Dermis microvascular lymphatic vessel endothelial cell (primary cell): ENCODE results near the gene UQCC5. TPM values are rescaled to one million over a fixed set of nuclear protein-coding genes. Genes with fewer than 3 reads are reported as not detected.
"Not testable (repeated sequence)": the region's sequence is repeated elsewhere in the genome, so short reads cannot be mapped to it uniquely, and the experiment has no call there.

Experiments used
- DNase-seq, 2 donors: peaks; one replicate each; pipeline versions ENCODE4 v3.0.0 to v3.0.0-alpha.2; 2010; ENCODE audit warnings: low read depth in 2 of 2
- total RNA-seq: library from RNA; depleted of rRNA; stranded (reverse); fragments of >200 nt; gene quantifications from 2 replicates; pipeline ENCODE4 v1.2.1, GENCODE V29; 2014

UQCC5 gene
- total RNA-seq, 1 donor from 2014 or later: 5.8 TPM

- DNase-seq: no peak
Measured at GRCh38 chr3:52521881-52522650, 14.3 kb upstream of the UQCC5 start.

DNA sequence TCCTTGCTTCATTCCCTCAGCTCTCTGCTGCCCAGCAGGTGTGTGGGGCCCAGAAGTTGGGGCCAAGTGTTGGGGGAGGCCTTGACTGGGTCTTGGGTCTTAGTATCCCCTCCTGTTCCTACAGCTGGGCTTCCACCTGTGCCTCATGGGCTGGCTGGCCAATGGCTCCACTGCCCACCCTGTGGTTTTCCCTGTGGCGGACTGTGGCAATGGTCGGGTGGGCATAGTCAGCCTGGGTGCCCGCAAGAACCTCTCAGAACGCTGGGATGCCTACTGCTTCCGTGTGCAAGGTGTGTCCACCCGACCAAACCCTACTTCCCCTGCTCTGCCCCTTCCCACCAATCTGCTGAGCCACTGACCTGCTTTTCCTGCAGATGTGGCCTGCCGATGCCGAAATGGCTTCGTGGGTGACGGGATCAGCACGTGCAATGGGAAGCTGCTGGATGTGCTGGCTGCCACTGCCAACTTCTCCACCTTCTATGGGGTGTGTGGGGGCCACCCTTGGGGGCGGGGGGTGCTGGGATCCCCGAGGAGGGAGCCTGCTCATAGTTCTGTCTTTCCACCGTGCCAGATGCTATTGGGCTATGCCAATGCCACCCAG is 13.7 kb upstream of the UQCC5 start:
- DNase-seq: no peak

- DNase-seq: no peak
Measured at GRCh38 chr3:52523386-52524257, 12.8 kb upstream of the UQCC5 start.

- no peak for DNase-seq
Measured at GRCh38 chr3:52524258-52524751, 12.1 kb upstream of the UQCC5 start.

DNA sequence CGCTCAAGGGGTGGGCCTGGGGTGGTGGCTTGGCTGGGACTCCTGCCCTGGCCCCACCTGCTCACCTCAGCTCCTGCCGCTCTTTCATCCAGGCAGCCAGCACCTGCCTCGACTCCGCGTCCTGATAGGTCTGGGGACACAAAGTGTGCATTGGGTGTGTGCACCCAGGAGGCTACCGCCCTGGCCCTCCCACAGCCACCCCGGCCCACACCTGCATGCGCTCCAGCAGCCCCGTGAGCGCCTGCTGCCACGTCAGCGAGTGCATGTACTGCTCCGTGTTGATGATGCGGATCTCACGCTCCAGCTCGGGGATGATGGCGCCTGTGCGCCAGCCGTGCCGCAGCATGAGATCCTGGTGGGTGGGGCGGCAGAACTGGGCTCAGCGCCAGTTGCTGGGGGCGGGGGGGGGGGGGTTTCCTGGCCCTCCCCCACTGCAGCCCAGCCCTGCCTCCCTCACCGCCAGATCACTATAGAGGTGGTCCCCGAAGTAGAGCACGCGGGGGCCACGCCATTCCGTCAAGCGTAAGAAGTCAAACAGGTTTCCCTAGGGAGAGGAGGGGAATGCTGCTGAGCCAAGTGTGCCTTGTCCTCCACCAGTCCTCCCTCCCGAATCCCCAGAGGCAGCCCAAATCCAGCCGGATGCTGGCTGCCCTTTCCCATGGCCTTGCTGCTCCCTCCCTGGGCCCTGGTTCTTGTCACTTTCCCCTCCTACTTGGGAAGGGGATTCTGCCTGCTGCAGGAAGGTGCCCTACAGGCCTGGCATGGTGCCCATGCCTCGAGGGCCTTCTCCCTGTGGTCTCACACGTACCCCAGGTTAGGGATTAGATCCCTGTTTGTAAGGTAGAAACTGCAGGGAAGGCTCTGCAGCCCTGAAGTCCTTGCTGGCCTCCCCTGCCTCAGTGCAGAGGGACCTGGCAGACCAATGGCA is 11.4 kb upstream of the UQCC5 start:
- peak; percentile 30 to 68 for DNase-seq

DNA sequence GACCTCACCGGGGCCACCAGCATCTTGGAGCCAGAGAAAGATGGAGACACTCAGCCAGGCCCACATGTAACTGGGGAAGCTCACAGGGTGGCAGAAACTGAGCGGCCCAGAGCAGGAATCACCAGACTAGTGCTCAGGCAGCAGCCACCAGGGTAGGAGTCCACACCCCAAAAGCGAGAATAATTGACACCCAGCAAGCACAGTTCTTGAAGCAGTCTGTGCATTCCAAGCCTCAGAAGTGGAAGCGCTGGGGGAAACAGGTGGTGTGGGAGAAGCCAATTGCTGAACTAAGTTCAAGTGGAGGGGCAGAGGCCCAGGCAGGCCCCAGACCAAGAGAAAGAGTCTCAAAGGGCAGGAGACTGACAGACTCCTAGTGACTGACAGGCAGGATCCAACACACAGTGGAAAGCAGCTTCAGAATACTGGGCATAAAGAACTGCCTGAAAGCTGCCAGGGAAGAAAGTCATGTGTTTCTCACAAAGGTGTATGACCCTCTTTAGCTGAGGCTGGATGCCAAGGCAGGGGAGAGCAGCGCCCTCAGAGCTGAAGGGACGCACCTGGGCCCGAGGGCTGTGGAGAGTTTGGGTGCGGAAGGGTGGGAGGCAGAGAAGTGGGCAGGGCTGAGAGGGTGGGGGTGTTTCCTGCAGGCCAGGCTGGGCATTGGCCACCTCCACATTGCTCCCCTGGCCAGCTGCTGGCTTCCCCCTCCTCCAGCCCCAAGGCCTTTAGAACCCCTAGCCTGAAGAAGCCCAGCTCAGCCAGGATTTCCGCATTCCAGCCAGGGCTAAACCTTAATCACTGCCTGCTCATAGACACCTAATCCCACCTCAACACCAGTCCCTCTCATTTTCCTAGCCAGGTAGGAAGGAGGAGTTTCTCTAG is 10.5 kb upstream of the UQCC5 start:
- no peak for DNase-seq

DNA sequence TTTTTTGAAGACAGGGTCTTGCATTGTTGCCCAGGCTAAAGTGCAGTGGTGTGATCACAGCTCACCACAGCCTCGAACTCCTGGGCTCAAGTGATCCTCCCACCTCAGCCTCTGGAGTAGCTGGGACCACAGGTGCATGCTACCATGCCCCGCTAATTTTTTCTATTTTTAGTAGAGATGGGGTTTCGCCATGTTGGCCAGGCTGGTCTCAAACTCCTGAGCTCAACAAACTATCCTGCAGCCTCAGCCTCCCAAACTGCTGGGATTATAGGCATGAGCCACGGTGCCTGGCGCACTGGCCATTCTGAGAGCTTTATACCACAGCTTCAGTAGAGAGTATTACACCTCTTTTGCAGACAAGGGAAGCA is 9.8 kb upstream of the UQCC5 start:
- DNase-seq: not testable (repeated sequence)

- DNase-seq: no peak
Measured at GRCh38 chr3:52527039-52527731, 9.2 kb upstream of the UQCC5 start.

DNA sequence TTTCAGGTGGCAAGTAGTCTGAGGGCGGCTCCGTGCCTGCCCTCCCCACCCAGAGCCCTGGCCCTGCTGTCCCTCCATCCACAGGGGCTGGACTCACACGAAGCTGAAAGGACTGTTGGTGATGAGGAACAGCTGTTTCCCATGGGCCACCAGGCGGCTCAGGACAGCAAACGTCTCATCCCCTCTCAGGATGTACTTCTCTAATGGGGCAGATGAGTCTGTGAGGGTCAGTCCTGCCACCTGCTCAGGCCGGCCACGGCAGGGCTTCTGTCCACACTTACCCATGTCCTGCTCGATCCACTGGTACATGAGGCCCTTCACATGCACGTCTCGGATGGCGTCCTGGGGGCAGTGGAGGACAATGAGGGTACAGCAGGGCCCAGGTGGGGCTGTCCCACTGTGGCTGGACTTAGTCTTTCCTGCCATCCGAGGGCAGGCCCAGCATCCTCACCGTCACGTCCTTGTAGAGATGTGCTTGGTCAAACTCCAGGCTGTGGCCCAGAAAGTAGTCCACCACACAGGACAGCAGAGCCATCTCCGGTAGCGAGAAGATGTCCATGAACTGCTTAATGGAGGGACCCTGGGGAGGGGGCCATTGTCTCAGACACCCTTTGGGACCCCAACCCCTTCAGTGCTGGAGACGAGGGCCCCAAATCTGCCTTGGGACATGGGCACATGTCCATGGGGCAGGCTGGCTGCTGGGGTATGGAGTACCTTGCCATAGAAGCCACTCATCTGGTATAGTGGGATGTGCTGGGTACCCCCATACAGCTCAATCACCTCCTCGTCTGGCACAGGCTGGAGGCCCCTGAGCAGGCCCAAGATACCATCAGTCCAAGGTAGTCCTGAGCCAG is 8.4 kb upstream of the UQCC5 start:
- DNase-seq: no peak

- no peak for DNase-seq
Measured at GRCh38 chr3:52528586-52529375, 7.6 kb upstream of the UQCC5 start.

- DNase-seq: peak in 1 of 2 donors; percentile 22
Measured at GRCh38 chr3:52529376-52530333, 6.8 kb upstream of the UQCC5 start.

DNA sequence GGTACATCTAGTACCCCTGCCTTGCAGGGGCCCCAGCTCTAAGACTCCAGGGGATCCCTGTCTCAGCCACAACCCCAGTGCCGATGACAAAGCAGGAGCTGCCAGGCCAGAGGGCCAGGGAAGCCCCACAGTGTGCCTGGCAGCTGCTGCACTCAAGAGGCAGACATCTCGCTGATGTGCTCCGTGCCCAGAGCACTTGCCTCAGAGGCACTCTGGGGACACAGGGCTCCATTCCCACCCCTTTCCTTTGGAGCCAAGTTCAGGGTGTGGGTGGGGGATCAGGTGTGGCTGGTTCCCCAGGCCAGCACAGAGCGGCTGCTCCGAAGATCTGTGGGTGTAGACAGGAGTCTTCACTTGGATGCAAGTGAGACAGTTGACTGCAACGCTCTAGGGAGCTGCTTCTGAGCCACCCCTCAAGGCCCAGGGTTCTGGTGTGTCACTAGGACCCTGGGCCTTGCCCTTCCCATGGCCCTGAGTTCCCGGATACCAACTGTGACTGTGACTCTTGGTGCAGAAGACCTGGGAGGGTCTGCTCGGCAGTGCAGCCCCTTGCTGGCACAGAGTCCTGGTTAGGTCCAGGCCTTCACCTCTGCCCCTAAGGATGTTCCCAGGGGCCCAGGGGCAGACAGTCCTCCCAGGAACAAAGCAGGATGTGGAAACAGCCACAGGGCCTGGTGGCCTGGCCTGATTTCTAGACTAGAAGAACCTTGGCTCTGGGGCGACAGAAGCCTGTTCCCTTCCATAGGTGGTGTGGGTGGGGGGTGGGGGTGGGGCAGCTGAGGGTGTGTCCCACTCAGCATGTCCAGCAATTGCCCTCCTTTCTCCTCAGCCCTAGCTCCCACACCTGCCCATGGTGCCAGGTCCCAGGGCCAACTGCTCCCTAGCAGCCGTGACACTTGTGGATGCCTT is 5.2 kb upstream of the UQCC5 start:
- no peak for DNase-seq

DNA sequence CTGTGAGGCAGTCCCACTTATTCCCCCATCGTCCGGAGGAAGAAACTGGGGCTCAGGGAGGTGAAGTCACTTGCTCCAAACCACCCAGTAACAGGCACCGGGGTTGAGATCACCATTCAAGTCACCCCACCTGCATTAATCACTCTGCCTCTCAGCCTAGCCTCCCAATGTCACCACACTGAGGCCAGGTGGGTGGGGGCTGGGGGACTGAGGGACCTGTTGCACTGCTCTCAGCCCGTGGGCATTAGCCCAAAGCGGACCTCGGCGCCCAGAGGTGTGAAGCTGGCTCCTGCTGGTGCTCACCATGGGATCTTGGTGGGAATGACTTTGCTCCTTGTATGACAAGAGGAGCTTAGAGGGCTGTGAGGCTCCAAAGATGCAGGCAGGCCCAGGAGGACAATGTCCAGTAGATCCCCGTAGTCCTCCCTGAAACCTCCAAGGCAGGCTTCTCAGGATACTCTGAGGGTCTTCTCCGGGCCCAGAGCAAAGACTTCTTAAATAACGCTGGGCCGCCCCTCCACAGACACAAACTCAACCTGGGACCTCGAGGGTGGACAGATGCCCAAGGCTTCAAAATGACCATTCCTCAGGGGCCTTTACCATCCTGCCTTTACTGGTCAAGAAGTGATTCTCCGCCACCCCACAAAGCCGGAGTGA is 4.4 kb upstream of the UQCC5 start:
- DNase-seq: no peak

DNA sequence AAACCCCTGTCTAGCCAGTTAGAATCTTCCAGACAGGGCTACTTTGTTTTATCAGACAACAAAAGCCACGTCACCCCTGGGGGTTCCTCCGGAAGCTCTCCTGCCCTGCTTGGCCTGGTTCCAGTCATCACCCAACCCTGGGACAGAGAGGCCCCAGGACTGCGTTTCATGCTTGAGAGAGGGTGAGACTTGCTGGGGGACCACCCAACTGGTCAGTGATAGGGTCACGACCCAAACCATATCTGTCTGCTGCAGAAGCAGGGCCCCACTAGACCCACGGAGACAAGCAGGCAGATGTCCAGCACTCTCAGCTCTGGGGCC is 3.9 kb upstream of the UQCC5 start:
- DNase-seq: peak; percentile 41 to 90
